Measurements from ENCODE around the gene LOXL1. TPM values are rescaled to one million over a fixed set of nuclear protein-coding genes. Genes with fewer than 3 reads are reported as not detected.

The LOXL1 gene
- polyA plus RNA-seq, 1 of the 3 experiments (the other 2 are of a cell fraction) = 50.3 TPM

DNA sequence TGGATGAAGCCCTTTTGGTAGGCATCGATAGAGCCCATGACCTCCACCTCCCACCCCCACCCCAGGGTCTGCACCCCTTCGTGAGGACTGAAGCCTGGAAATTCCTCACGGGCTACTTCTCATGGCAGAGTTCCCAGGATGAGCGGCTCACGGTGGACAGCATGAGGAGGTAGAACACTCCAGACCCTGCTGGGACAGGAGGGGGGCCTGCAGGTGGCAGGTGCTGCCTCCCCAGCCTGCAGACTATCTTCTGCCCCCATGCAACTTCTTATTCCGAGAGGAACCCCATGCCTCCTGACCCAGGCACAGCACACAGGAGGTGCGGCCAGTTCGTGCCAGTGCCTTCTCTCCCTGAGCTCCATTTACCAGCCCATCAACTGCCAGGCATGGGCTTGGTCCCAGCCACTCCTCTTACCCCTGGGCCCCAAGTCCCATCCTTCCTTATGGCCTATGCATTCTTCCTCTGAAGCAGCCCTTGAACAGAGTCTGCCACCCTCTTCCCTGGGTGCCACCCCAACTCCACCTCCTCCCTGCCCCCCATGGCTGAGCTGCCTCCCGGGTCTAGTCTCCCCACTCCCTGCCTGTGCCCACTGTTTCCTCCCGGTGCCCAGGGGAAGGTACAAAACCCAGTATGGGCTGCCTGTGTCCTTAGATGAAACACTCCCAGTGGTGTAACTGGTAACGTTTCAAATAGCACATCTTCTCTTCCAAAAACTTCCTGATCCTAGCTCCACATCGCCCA, 44.5 kb upstream of the LOXL1 start:
- no peak overlapping the region for H3K4me3 ChIP-seq (ENCODE audit: low read depth in 2 of 2, low read length in 1 of 2)
- ChIA-PET CTCF (interaction anchor here (1.5 to 2.4 kb wide), 4 partner anchors 8 to 26 kb away, joined by 3 to 9 read pairs (median 6); partner anchors contain the start of gene TBC1D21), POLR2A (no interaction called here)
- no peaks in the 10 kb centered on the region for H3K79me2 ChIP-seq (ENCODE audit: insufficient read depth)
- 63% methylated on average over 9 of the region's 12 CpGs for WGBS (ENCODE audit: low lambda C conversion rate)
- H4K20me1 ChIP-seq (ENCODE audit: insufficient read depth) = no peaks in the 10 kb centered on the region
- H3K27ac ChIP-seq (ENCODE audit: low read depth in 2 of 2, low read length in 1 of 2) = no peak overlapping the region
- no peaks in the 10 kb centered on the region for H3K9me2 ChIP-seq
- H3K36me3 ChIP-seq (replicated peaks in 1 of 2; ENCODE audit: control insufficient read depth in 1 of 2, insufficient read depth in 2 of 2, low read length in 1 of 2) = no peaks in the 10 kb centered on the region
- no peak overlapping the region for H2AFZ ChIP-seq (ENCODE audit: low read depth)
- H3K9ac ChIP-seq = no peak overlapping the region
- H3F3A ChIP-seq (replicated peaks; ENCODE audit: insufficient read depth) = no peaks in the 10 kb centered on the region
- H3K4me1 ChIP-seq (ENCODE audit: control insufficient read depth in 1 of 2, insufficient read depth in 2 of 2, low read depth in 1 of 2, low read length in 1 of 2) = no peaks in the 10 kb centered on the region
- H3K27me3 ChIP-seq (ENCODE audit: insufficient read depth) = peaks cover 5% of the 10 kb centered on the region; the same call in 1 of the 2 replicates
- DNase-seq = no peak
- no peaks in the 10 kb centered on the region for H3K9me3 ChIP-seq
- TF ChIP-seq, protein P1, sequence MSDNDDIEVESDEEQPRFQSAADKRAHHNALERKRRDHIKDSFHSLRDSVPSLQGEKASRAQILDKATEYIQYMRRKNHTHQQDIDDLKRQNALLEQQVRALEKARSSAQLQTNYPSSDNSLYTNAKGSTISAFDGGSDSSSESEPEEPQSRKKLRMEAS (IDR thresholded peaks at IDR 0.05; ENCODE audit: low read depth) = no peak
- TF ChIP-seq ELF1 (IDR thresholded peaks at IDR 0.05) = no peak
- no peak for TF ChIP-seq RAD21 (IDR thresholded peaks at IDR 0.05; ENCODE audit: low read length)
- TF ChIP-seq POLR2AphosphoS5 (IDR thresholded peaks at IDR 0.05; ENCODE audit: low read depth, low read length) = no peak
- TF ChIP-seq SIN3A (IDR thresholded peaks at IDR 0.05; ENCODE audit: borderline replicate concordance, low read depth, low read length) = no peak
- TF ChIP-seq CHD2 (IDR thresholded peaks at IDR 0.05; ENCODE audit: low read length, partially characterized antibody) = no peak
- TF ChIP-seq, protein P2, sequence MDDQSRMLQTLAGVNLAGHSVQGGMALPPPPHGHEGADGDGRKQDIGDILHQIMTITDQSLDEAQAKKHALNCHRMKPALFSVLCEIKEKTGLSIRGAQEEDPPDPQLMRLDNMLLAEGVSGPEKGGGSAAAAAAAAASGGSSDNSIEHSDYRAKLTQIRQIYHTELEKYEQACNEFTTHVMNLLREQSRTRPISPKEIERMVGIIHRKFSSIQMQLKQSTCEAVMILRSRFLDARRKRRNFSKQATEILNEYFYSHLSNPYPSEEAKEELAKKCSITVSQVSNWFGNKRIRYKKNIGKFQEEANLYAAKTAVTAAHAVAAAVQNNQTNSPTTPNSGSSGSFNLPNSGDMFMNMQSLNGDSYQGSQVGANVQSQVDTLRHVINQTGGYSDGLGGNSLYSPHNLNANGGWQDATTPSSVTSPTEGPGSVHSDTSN (IDR thresholded peaks at IDR 0.05) = no peak
- no peak for TF ChIP-seq YY1 (IDR thresholded peaks at IDR 0.05; ENCODE audit: low read depth)
- TF ChIP-seq, protein P3, sequence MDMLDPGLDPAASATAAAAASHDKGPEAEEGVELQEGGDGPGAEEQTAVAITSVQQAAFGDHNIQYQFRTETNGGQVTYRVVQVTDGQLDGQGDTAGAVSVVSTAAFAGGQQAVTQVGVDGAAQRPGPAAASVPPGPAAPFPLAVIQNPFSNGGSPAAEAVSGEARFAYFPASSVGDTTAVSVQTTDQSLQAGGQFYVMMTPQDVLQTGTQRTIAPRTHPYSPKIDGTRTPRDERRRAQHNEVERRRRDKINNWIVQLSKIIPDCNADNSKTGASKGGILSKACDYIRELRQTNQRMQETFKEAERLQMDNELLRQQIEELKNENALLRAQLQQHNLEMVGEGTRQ (IDR thresholded peaks at IDR 0.05; ENCODE audit: borderline replicate concordance, low read depth, low read length) = no peak
- H3K4me2 ChIP-seq = no peak overlapping the region

DNA sequence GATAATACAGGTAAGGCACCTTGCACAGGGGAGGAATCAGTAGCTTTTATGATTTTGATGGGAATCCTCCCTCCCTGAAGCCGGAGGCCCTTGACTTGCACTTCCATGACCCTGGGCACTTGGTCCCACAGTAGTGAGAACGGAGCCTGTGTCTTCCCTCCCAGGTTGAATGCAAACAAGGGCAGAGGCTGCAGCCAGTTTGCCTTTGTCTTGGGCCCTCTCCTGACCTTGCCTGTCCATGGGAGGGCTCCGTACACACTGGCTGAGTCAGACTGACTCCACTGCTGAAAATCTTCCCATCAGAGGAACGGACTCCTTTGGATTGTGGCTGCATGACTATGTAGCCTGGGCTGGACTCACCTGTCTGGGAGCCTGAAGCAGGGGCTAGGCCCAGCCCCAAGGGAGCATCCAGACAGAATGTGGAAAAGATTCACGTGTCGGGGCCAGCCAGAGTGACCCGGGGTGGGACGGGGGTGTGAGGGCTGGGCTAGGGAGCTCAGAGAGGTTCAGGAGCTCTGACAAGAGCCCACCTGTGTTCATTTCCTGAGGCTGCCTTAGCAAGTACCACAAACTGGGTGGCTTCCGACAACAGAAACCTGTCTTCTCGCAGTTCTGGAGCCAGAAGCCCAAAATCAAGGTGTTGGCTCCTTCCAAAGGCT, 43.4 kb upstream of the LOXL1 start:
- ChIA-PET CTCF (interaction anchor here (1.5 to 2.4 kb wide), 4 partner anchors 9 to 25 kb away, joined by 3 to 9 read pairs (median 6); partner anchors contain the start of gene TBC1D21), POLR2A (no interaction called here)
- Histone ChIP-seq H3K4me1 (ENCODE audit: control insufficient read depth in 1 of 2, insufficient read depth in 2 of 2, low read depth in 1 of 2, low read length in 1 of 2) (no peaks in the 10 kb centered on the region), H3K27me3 (ENCODE audit: insufficient read depth) (peaks cover 5% of the 10 kb centered on the region; the same call in 1 of the 2 replicates), H3K27ac (ENCODE audit: low read depth in 2 of 2, low read length in 1 of 2) (no peak overlapping the region), H4K20me1 (ENCODE audit: insufficient read depth) (no peaks in the 10 kb centered on the region), H3F3A (replicated peaks; ENCODE audit: insufficient read depth) (no peaks in the 10 kb centered on the region), H3K79me2 (ENCODE audit: insufficient read depth) (no peaks in the 10 kb centered on the region), H3K4me2 (no peak overlapping the region), H3K4me3 (ENCODE audit: low read depth in 2 of 2, low read length in 1 of 2) (no peak overlapping the region), H3K36me3 (replicated peaks in 1 of 2; ENCODE audit: control insufficient read depth in 1 of 2, insufficient read depth in 2 of 2, low read length in 1 of 2) (no peaks in the 10 kb centered on the region), H3K9ac (no peak overlapping the region), H2AFZ (ENCODE audit: low read depth) (no peak overlapping the region), H3K9me2 (no peaks in the 10 kb centered on the region), H3K9me3 (no peaks in the 10 kb centered on the region)
- no peak for TF ChIP-seq RFX5 (IDR thresholded peaks at IDR 0.05; ENCODE audit: low read length)
- WGBS (ENCODE audit: low lambda C conversion rate) = 68% methylated on average over 7 of the region's 10 CpGs
- DNase-seq = no peak
